ENCODE data around the gene MUC12.

DNA sequence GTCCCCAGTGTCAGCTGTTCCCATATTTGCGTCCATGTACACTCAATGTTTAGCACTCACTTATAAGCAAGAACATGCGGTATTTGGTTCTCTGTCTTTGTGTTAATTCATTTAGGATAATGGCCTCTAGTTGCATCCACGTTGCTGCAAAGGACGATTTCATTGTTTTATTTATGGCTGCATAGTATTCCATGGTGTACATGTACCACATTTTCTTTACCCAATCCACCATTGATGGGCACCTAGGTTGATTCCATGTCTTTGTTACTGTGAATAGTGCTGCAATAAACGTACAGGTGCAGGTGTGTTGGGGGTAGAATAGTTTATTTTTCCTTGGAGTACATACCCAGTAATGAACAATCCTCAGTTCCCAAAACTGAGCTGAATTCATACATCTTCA is 91.6 kb downstream of the MUC12 start:
- no peak for TF ChIP-seq POLR2A (IDR thresholded peaks at IDR 0.05)
- TF ChIP-seq, protein P1, sequence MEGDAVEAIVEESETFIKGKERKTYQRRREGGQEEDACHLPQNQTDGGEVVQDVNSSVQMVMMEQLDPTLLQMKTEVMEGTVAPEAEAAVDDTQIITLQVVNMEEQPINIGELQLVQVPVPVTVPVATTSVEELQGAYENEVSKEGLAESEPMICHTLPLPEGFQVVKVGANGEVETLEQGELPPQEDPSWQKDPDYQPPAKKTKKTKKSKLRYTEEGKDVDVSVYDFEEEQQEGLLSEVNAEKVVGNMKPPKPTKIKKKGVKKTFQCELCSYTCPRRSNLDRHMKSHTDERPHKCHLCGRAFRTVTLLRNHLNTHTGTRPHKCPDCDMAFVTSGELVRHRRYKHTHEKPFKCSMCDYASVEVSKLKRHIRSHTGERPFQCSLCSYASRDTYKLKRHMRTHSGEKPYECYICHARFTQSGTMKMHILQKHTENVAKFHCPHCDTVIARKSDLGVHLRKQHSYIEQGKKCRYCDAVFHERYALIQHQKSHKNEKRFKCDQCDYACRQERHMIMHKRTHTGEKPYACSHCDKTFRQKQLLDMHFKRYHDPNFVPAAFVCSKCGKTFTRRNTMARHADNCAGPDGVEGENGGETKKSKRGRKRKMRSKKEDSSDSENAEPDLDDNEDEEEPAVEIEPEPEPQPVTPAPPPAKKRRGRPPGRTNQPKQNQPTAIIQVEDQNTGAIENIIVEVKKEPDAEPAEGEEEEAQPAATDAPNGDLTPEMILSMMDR (IDR thresholded peaks at IDR 0.05) = no peak
